Body of pancreas (tissue), 4 donors: Measurements from ENCODE around the gene CCDC51. TPM values are rescaled to one million over a fixed set of nuclear protein-coding genes. Genes with fewer than 3 reads are reported as not detected.

Experiments used
- ATAC-seq: fragments of 150-250 bp; one replicate; pipeline ENCODE4 v1.9.1; 2016
- DNase-seq, 4 donors: peaks; one replicate each; pipeline ENCODE4 v3.0.0-alpha.2; 2019
- H3K27ac ChIP-seq, 4 donors: fragments of 200-600 bp; sonication (generic); 1 replicate in 3 of 4; 2 replicates in 1 of 4; pipeline versions ENCODE4 v1.5.1 to v1.6.1; 2016 to 2019; ENCODE audit warnings: mild to moderate bottlenecking in 1 of 4, mixed read lengths in 1 of 4, moderate library complexity in 1 of 4
- H3K27me3 ChIP-seq, 2 donors: fragments of 200-600 bp; sonication (generic); one replicate each; pipeline ENCODE4 v1.6.0; 2016; ENCODE audit warnings: mild to moderate bottlenecking in 1 of 2
- H3K36me3 ChIP-seq, 2 donors: fragments of 200-600 bp; sonication (generic); replicated peaks in 1 of 2; 2 replicates each; pipeline ENCODE4 v1.5.1; 2016; ENCODE audit warnings: low read depth in 2 of 2; ENCODE audit not compliant: insufficient read depth in 1 of 2
- H3K4me1 ChIP-seq: fragments of 200-600 bp; sonication (generic); one replicate; pipeline ENCODE4 v1.6.0; 2016
- H3K4me3 ChIP-seq, 2 donors: fragments of 200-600 bp; sonication (generic); 1 replicate in 1 of 2; 2 replicates in 1 of 2; pipeline ENCODE4 v1.5.1; 2016 to 2019
- H3K9me3 ChIP-seq, 3 donors: fragments of 200-600 bp; sonication (generic); 1 replicate in 2 of 3; 2 replicates in 1 of 3; pipeline ENCODE4 v1.5.1; 2016
- POLR2A ChIP-seq, 3 donors: fragments of 450-650 bp; IDR thresholded peaks; one replicate each; pipeline ENCODE4 v1.6.1; 2016; ENCODE audit warnings: antibody characterized with exemption in 3 of 3, mild to moderate bottlenecking in 2 of 3
- WGBS, 2 donors: methylation state at CpG; one replicate each; pipeline ENCODE4 v1.1.5; 2017; 5-methylcytosine and 5-hydroxymethylcytosine counted together
- intact Hi-C: fragments of 100-400 bp; cut with DNase I; formaldehyde crosslinking; loops from one replicate; pipeline ENCODE4 v1.15.1; 2023
- total RNA-seq, 2 donors: library from RNA; depleted of rRNA; stranded (reverse); fragments of >200 nt; gene quantifications; one replicate each; pipeline ENCODE4 v1.1.0, GENCODE V29; 2016
- TF ChIP-seq, protein P1 (sequence below), 7 experiments: fragments of 450-650 bp in 4 of 7; fragments of 200-600 bp in 3 of 7; sonication (generic) in 3 of 7; IDR thresholded peaks; one replicate each; pipeline ENCODE4 v1.5.1; 2016 to 2019; ENCODE audit warnings: antibody characterized with exemption in 7 of 7

CCDC51 gene
- total RNA-seq, 2 donors from 2014 or later = 0.33 to 2.6 TPM

DNA sequence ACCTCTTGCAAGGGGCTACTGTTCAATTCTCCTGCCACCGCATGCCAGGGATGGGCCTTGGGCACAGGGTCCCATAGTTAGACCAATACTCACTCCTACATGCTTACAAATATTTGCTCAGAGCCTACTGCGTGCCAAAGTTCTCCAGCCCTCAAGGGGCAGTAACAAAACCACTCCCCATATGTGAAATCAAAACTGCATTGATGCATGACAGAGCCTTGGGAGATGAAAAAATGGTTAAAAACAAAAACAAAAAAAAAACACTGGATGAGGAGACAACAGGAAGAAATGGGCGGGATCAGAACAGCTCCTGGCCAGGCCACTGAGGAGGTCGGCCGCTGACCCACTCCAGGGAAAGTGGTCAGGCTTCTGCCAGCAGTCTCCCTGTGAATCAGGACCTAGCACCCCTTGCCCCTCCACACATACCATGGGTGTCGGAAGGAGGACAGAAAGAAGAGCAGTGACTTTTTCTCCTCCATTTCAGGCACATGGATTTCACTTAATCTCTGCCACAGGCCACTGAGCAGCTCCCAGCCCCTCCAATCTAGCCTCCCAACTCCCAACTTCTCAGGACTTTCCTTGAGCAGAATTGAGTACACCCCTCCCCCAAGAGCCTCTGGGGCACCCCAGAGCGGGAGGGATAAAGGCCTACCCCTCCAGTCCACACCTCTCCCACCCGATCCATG, 12.8 kb downstream of the CCDC51 start:
- TF ChIP-seq, protein P1, sequence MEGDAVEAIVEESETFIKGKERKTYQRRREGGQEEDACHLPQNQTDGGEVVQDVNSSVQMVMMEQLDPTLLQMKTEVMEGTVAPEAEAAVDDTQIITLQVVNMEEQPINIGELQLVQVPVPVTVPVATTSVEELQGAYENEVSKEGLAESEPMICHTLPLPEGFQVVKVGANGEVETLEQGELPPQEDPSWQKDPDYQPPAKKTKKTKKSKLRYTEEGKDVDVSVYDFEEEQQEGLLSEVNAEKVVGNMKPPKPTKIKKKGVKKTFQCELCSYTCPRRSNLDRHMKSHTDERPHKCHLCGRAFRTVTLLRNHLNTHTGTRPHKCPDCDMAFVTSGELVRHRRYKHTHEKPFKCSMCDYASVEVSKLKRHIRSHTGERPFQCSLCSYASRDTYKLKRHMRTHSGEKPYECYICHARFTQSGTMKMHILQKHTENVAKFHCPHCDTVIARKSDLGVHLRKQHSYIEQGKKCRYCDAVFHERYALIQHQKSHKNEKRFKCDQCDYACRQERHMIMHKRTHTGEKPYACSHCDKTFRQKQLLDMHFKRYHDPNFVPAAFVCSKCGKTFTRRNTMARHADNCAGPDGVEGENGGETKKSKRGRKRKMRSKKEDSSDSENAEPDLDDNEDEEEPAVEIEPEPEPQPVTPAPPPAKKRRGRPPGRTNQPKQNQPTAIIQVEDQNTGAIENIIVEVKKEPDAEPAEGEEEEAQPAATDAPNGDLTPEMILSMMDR (IDR thresholded peaks at IDR 0.05) = no peak
- TF ChIP-seq POLR2A (IDR thresholded peaks at IDR 0.05) = no peak
- Histone ChIP-seq H3K9me3 (no peaks in the 10 kb centered on the region), H3K27ac (peak overlapping the region; percentile 1 to 96 (median 94)), H3K4me3 (no peak overlapping the region), H3K36me3 (peaks cover 0 to 4% of the 10 kb centered on the region in 2 donors), H3K4me1 (peaks cover 79% of the 10 kb centered on the region), H3K27me3 (no peaks in the 10 kb centered on the region)
- no peak for ATAC-seq
- 54 to 61% methylated on average over 7 to 8 of the region's 8 CpGs for WGBS, 2 donors
- intact Hi-C loops = no loop called here
- no peak for DNase-seq

DNA sequence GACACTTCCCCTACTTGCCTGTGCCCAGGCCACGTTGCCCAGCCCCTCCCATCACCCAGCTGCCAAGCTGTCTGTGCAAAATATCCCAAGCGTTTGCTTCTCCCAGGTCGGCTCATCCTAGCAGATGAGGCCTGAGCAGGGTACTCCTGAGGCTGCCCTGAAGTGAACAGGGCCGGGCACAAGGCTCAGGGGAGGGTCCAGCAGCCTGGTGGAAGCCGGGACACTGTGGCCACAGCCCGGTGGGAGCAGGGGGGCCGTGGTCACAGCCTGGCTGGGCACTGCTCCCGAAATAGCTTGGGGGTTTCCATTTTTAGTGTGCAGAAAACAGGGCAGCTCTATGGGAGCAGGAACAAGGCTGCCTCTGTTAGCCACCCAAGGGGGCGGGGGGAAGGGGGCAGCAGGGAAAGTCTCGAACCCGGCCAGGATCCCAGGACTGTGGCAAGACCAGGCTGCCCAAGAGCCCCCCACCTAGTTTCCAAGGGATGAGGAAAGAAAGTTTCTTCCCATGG, 13.5 kb downstream of the CCDC51 start:
- no peak for ATAC-seq
- intact Hi-C loops = no loop called here
- H3K9me3 ChIP-seq = no peaks in the 10 kb centered on the region
- peaks cover 76% of the 10 kb centered on the region for H3K4me1 ChIP-seq
- peak in 1 of 4 donors; percentile 25 for DNase-seq
- peak in 1 of 3 donors; percentile 9 for TF ChIP-seq POLR2A (IDR thresholded peaks at IDR 0.05)
- TF ChIP-seq, protein P1 (IDR thresholded peaks at IDR 0.05) = no peak
- H3K27ac ChIP-seq = peak overlapping the region; percentile 68 to 96 (median 94)
- WGBS, 2 donors = 14 to 55% methylated on average over 2 to 11 of the region's 11 CpGs
- peaks cover 0 to 4% of the 10 kb centered on the region in 2 donors for H3K36me3 ChIP-seq
- no peak overlapping the region for H3K4me3 ChIP-seq
- no peaks in the 10 kb centered on the region for H3K27me3 ChIP-seq

DNA sequence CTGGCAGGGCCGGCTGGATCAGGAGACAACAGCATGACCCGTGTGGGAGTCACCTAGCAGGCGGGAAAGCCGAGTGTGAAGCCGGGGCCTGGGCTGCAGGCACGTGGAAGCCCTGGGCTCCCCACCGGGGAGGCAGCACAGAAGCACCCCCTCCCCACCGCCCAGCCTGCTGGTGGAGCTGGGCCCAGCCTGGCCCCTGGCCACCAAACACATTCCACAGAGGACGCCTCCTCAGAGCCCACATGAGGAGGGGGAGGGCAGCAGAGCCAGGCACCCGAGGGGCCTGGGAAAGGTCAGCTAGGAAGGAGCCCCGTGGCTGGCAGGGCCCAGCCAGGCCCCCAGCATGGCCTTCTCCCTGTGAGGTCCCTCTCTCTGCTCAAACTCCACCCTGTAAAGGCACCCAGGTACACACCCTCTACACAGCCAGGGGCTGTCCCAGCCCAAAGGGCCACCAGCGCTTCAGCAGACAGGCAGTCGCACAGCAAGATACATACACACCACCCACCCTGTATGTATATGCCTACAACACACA, 14.6 kb downstream of the CCDC51 start:
- ATAC-seq = peak; percentile 33
- peak; percentile 56 to 72 (median 70) for DNase-seq

DNA sequence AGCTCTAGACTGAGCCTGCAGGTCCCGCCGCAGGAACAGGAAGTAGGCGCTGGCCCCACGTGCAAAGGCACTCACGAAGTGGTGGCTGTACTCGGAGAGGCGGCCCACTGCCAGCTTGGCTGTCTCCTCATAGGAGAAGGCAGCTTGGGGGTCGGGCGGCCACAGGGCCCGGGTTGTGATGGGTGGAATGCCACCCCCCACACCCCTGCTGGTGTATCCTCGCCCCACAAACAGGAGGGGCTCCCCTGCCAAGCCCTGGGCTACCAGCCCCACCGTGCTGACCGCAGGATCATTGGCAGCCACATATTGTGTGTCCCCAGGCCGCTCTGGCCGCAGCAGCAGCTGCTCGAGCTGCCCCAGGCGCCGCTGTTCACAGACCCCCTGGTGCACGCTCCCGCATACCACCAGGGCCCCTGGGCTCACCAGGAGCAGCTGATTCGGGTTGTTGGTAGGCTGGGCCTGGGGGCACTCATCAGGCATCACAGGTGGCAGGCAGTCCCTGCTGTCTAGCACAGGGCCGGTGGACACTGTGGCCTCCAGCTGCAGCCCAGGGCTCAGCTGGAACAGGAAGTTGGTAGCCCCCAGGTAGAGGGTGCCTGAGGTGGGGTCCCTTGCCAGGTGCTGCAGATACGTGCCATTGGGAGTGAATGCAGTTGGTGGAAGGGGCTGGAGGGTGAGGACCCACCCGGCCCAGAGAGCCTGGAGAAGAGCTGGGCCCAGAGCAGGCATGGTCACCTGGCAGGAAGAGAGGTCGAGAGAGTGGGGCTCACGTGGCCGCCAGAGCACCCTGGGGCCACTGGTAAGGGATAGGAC, 15.8 kb downstream of the CCDC51 start:
- ATAC-seq (no peak), DNase-seq (no peak)
- 84% methylated on average over 26 of the region's 27 CpGs; no CpG with 5 or more reads in 1 of the 2 donors for WGBS, 2 donors
- H3K36me3 ChIP-seq = peaks cover 0 to 4% of the 10 kb centered on the region in 2 donors
- TF ChIP-seq, protein P1 (IDR thresholded peaks at IDR 0.05) = no peak
- TF ChIP-seq POLR2A (IDR thresholded peaks at IDR 0.05) = no peak
- no peaks in the 10 kb centered on the region for H3K9me3 ChIP-seq
- H3K27me3 ChIP-seq = no peaks in the 10 kb centered on the region
- intact Hi-C loops = no loop called here
- H3K4me1 ChIP-seq = peaks cover 60% of the 10 kb centered on the region
- H3K27ac ChIP-seq = peak overlapping the region in 3 of 4 donors; percentile 93 to 96 (median 96)
- H3K4me3 ChIP-seq = no peak overlapping the region

More for the DNA sequence above, 14.6 kb downstream of the CCDC51 start:
- 55 to 71% methylated on average over 7 to 10 of the region's 13 CpGs for WGBS, 2 donors
- H3K9me3 ChIP-seq = no peaks in the 10 kb centered on the region
- peak in 2 of 3 donors; percentile 62 to 64 for TF ChIP-seq POLR2A (IDR thresholded peaks at IDR 0.05)
- TF ChIP-seq, protein P1 (IDR thresholded peaks at IDR 0.05) = no peak
- no peaks in the 10 kb centered on the region for H3K27me3 ChIP-seq
- no peak overlapping the region for H3K4me3 ChIP-seq
- peaks cover 0 to 4% of the 10 kb centered on the region in 2 donors for H3K36me3 ChIP-seq
- H3K27ac ChIP-seq = peak overlapping the region; percentile 68 to 96 (median 94)
- intact Hi-C loops = no loop called here
- peaks cover 65% of the 10 kb centered on the region for H3K4me1 ChIP-seq
